ENCODE measurements around the gene CNTD1.

DNA sequence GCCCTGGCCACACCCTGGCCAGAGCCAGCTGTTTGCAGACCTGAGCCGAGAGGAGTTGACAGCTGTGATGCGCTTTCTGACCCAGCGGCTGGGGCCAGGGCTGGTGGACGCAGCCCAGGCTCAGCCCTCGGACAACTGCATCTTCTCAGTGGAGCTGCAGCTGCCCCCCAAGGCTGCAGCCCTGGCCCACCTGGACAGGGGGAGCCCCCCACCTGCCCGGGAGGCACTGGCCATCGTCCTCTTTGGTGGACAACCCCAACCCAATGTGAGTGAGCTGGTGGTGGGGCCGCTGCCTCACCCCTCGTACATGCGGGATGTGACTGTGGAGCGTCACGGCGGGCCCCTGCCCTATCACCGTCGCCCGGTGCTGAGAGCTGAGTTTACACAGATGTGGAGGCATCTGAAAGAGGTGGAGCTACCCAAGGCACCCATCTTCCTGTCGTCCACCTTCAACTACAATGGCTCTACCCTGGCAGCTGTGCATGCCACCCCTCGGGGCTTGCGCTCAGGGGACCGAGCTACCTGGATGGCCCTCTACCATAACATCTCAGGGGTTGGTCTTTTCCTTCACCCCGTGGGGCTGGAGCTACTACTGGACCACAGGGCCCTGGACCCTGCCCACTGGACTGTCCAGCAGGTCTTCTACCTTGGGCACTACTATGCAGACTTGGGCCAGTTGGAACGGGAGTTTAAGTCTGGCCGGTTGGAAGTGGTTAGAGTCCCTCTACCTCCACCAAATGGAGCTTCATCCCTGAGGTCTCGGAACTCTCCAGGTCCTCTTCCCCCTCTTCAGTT lies 46.3 kb downstream of the CNTD1 start:
- TF ChIP-seq EZH2 (IDR thresholded peaks at IDR 0.05), result no peak
- TF ChIP-seq POLR2AphosphoS5 (IDR thresholded peaks at IDR 0.05; ENCODE audit: borderline replicate concordance, low read depth, low read length), result no peak
- no peak for TF ChIP-seq FOXP2 (optimal IDR thresholded peaks at IDR 0.05; ENCODE audit: control extremely low read depth, extremely low read length, insufficient read depth)
